HG02798 (cell line): ENCODE data around the gene BMP10.

Source experiments
- ATAC-seq: cut with Tn5 transposase; IDR thresholded peaks from one replicate; pipeline ENCODE4 v1.9.1; 2021; ENCODE audit warnings: mild to moderate bottlenecking; ENCODE audit not compliant: unreplicated experiment, poor library complexity

BMP10 gene

DNA sequence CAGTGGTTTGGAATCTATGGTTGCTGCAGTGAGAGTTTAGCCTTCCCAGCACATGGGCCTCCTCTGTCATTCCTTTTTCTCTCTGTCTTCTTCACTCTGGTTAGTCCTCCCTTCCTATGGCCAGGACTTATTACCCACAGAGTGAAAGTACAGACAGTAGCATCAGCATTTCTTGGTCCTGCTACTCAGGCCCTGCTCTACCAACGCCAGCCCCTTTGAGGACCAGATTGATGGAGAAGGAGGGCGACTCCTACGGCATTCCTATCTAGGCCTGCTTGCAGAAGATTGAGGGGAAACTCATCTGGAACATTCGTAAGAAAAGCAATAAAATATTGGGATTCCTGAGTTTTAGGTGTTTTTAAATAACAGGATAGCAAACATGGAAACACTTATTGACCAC lies 43.5 kb downstream of the BMP10 start:
- no peak for ATAC-seq

GRCh38 chr2:68825866-68826265 lies 45.3 kb downstream of the BMP10 start:
- ATAC-seq: no peak

- ATAC-seq: no peak
Observed at GRCh38 chr2:68824831-68825230, 46.4 kb downstream of the BMP10 start.

DNA sequence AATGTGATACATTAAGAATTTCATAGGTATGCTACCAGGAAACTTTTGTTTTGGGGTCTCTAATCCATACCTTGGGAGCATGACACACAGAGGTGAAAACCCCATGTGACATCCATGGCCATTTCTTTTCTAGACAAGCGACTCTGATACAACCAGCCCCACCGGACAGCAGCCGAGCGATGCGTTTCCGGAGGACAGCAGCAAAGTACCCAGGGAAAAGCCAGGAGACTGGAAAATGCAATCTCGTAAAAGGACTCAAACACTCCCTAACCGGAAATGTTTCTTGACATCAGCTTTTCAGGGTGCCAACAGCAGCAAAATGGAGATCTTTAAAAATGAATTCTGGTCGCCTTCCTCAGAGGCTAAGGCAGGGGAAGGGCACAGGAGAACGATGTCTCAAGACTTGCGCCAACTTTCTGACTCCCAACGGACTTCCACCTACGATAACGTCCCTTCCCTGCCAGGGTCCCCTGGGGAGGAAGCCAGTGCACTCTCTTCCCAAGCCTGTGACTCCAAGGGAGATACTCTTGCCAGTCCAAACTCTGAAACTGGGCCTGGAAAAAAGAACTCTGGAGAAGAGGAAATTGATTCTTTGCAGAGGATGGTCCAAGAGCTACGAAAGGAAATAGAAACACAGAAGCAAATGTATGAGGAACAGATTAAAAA lies 48.9 kb downstream of the BMP10 start:
- no peak for ATAC-seq

DNA sequence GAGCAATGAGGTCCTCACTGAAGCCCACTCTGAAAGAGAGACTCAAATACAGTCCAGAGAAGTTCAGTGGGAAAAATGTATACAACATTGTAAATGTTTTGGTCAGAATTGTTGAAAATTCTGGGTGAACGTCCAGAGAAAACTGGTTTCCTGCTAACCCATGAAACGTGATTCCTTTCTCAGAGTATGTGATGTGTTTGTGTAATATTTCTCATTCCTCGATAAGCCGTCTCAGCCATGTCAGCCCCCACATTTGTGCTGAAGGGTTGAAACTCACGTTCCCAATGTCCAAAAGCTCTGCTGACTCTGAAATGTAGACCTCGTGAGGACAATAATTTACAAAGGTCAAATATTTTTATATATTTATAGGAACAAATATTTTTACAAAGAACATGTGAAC lies 51.6 kb downstream of the BMP10 start:
- ATAC-seq: no peak

DNA sequence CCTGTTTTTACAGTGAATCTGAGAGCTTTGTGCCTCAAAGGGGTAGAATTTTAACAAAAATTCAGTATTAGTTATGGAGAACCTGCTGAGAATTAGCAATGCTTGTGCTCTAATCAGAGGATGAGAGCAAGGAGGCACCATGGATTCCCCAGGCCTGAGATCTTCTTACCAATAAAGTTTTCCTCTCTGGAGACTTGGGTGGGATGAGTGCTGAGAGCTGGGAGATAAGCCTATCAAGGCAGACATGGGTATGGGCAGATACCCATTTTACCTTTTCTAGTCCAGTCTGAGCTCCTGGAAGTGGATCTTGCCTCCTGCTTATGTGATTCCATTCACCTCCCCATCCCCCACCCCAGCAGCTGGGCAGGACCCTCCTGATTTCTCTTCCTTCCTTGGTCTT lies 53.9 kb downstream of the BMP10 start:
- no peak for ATAC-seq
